Endothelial cell of umbilical vein (primary cell): ENCODE data around the gene PLCXD1. TPM values are rescaled to one million over a fixed set of nuclear protein-coding genes. Genes with fewer than 3 reads are reported as not detected.

ENCODE experiments used
- BruUV-seq: library from RNA; stranded (reverse); fragments of 400-500 nt; replicated peaks from 2 replicates; lab custom pipeline; 2021; lab: Mats Ljungman, UMichigan
- CTCF ChIA-PET: fragments of 300-600, 350-600 bp; sonication (Branson Sonifier 250); formaldehyde crosslinking; loops from one replicate; lab custom pipeline; 2021; ENCODE audit warnings: antibody characterized with exemption, inconsistent platforms; lab: Charles Lee
- POLR2A ChIA-PET: fragments of 300-600, 350-600 bp; sonication (Branson Sonifier 250); formaldehyde crosslinking; loops from one replicate; lab custom pipeline; 2021; ENCODE audit warnings: antibody characterized with exemption, inconsistent platforms; lab: Charles Lee
- DNase-seq: peaks from one replicate; pipeline ENCODE4 v3.0.0-alpha.2; 2011; ENCODE audit warnings: low read depth, low spot score
- FAIRE-seq: peaks from 2 replicates; lab custom pipeline; 2011; peaks lifted over from hg19 to GRCh38; lab: Jason Lieb, UNC
- H2AFZ ChIP-seq: 2 replicates; pipeline ENCODE4 v1.6.0; 2012; ENCODE audit warnings: low read depth, low read length, control low read depth, inconsistent platforms
- H3K27ac ChIP-seq: 2 replicates; pipeline ENCODE4 v1.5.1; 2011; ENCODE audit warnings: low read depth, mild to moderate bottlenecking, control low read depth, low read length, moderate library complexity; ENCODE audit not compliant: insufficient read depth
- H3K27me3 ChIP-seq, 2 experiments: 2 replicates each; pipeline versions ENCODE4 v1.6.0 to v1.6.1; 2011; ENCODE audit warnings: low read length in 2 of 2, mixed read lengths in 1 of 2; ENCODE audit not compliant: control insufficient read depth in 2 of 2, insufficient read depth in 2 of 2
- H3K36me3 ChIP-seq, 2 experiments: 2 replicates in 1 of 2; 3 replicates in 1 of 2; pipeline ENCODE4 v1.5.1; 2011; ENCODE audit warnings: low read length in 2 of 2, mild to moderate bottlenecking in 1 of 2, moderate library complexity in 1 of 2; ENCODE audit not compliant: control insufficient read depth in 2 of 2, insufficient read depth in 2 of 2; ENCODE audit errors: extremely low read depth in 1 of 2
- H3K4me1 ChIP-seq: 3 replicates; pipeline ENCODE4 v1.5.1; 2011; ENCODE audit warnings: mild to moderate bottlenecking, low read length; ENCODE audit not compliant: control insufficient read depth, insufficient read depth; ENCODE audit errors: extremely low read depth
- H3K4me2 ChIP-seq: 2 replicates; pipeline ENCODE4 v1.6.1; 2011; ENCODE audit warnings: low read length, control low read depth, mixed read lengths; ENCODE audit not compliant: insufficient read depth
- H3K4me3 ChIP-seq, 3 experiments: fragments of 200-600 bp in 1 of 3; sonication (generic), shearing (Covaris generic) in 1 of 3; replicated peaks in 1 of 3; 2 replicates each; pipeline ENCODE4 v1.5.1; 2011 to 2016; ENCODE audit warnings: control low read depth in 3 of 3, low read length in 3 of 3, mild to moderate bottlenecking in 2 of 3, inconsistent platforms in 1 of 3, low read depth in 1 of 3, moderate library complexity in 1 of 3; ENCODE audit not compliant: insufficient read depth in 1 of 3
- H3K79me2 ChIP-seq: 2 replicates; pipeline ENCODE4 v1.6.0; 2012; ENCODE audit warnings: low read length, inconsistent platforms; ENCODE audit not compliant: control insufficient read depth, insufficient read depth
- H3K9ac ChIP-seq: replicated peaks from 2 replicates; pipeline ENCODE3; 2011; ENCODE audit warnings: low read length, control low read depth; ENCODE audit not compliant: insufficient read depth; ENCODE audit errors: extremely low read depth
- H3K9me1 ChIP-seq: replicated peaks from 3 replicates; pipeline ENCODE4 v1.6.0; 2011; ENCODE audit warnings: mild to moderate bottlenecking, low read length; ENCODE audit not compliant: control insufficient read depth, insufficient read depth; ENCODE audit errors: extremely low read depth
- H3K9me3 ChIP-seq: replicated peaks from 2 replicates; pipeline ENCODE4 v1.5.1; 2012; ENCODE audit warnings: low read length, inconsistent platforms; ENCODE audit not compliant: control insufficient read depth, insufficient read depth
- H4K20me1 ChIP-seq: replicated peaks from 2 replicates; pipeline ENCODE3; 2011; ENCODE audit warnings: mild to moderate bottlenecking, low read length; ENCODE audit not compliant: control insufficient read depth, insufficient read depth; ENCODE audit errors: extremely low read depth
- EZH2 ChIP-seq: IDR thresholded peaks from 2 replicates; pipeline ENCODE4 v1.6.1; 2012; ENCODE audit warnings: borderline replicate concordance, low read depth, mild to moderate bottlenecking, moderate library complexity, low read length, inconsistent platforms; ENCODE audit not compliant: severe bottlenecking
- FOS ChIP-seq: IDR thresholded peaks from 2 replicates; pipeline ENCODE4 v1.6.1; 2011; ENCODE audit warnings: mild to moderate bottlenecking, low read length, moderate library complexity, borderline replicate concordance; ENCODE audit not compliant: insufficient read depth
- GATA2 ChIP-seq: IDR thresholded peaks from 2 replicates; pipeline ENCODE4 v1.7.0; 2011; ENCODE audit warnings: low read depth, mild to moderate bottlenecking, moderate library complexity, mixed read lengths, low read length; ENCODE audit not compliant: insufficient read length, insufficient read depth
- JUN ChIP-seq: IDR thresholded peaks from 2 replicates; pipeline ENCODE4 v1.6.1; 2011; ENCODE audit warnings: borderline replicate concordance, low read depth; ENCODE audit not compliant: insufficient read length, insufficient read depth
- MYC ChIP-seq: IDR thresholded peaks from one replicate; pipeline ENCODE4 v1.6.1; 2011; ENCODE audit warnings: mild to moderate bottlenecking, low read depth, low read length
- POLR2A ChIP-seq: IDR thresholded peaks from 2 replicates; pipeline ENCODE4 v1.6.1; 2012; ENCODE audit warnings: low read depth, mild to moderate bottlenecking, control low read depth, low read length
- POLR2AphosphoS5 ChIP-seq: IDR thresholded peaks from 2 replicates; pipeline ENCODE4 v1.6.1; 2012; ENCODE audit warnings: low read depth, mild to moderate bottlenecking, control low read depth, low read length, moderate library complexity; ENCODE audit not compliant: insufficient read depth
- dilution Hi-C: fragments of 300-500 bp; cut with MboI; formaldehyde crosslinking; loops from one replicate; pipeline ENCODE4 v1.15.0; 2019; ENCODE audit warnings: low sequenced_read_pairs; ENCODE audit not compliant: extremely low pct_ligation_motif_present
- intact Hi-C: fragments of 100-400 bp; cut with micrococcal nuclease; formaldehyde crosslinking; loops from one replicate; pipeline ENCODE4 v1.10.0; 2022
- polyA plus RNA-seq, 4 experiments: library from polyadenylated mRNA; depleted of rRNA in 3 of 4; stranded (reverse) in 3 of 4; unstranded in 1 of 4; fragments of >200 nt; gene quantifications; 2 replicates each; pipeline versions ENCODE4 v1.2.1 to v1.2.3, GENCODE V29; 2011 to 2012; ENCODE audit warnings: missing spikeins in 1 of 4
- total RNA-seq: library from RNA; stranded (reverse); gene quantifications from 2 replicates; pipeline ENCODE4 v1.2.3, GENCODE V29; 2021
- TF ChIP-seq, protein P1 (sequence below): IDR thresholded peaks from 2 replicates; pipeline ENCODE4 v1.6.1; 2011; ENCODE audit not compliant: insufficient read depth, insufficient read length
- TF ChIP-seq, protein P2 (sequence below), 2 donors: IDR thresholded peaks; 1 replicate in 1 of 2; 2 replicates in 1 of 2; pipeline ENCODE4 v1.5.1; 2011; ENCODE audit warnings: low read length in 2 of 2, mild to moderate bottlenecking in 2 of 2, moderate library complexity in 2 of 2, control low read depth in 1 of 2, inconsistent platforms in 1 of 2, low read depth in 1 of 2; ENCODE audit not compliant: insufficient read depth in 1 of 2; ENCODE audit errors: extremely low read depth in 1 of 2

The PLCXD1 gene
- total and polyA plus RNA-seq, 2 donors (not counting 3 experiments of a cell fraction or from before 2014, with no cell fraction given): 11.7 to 16.8 TPM

DNA sequence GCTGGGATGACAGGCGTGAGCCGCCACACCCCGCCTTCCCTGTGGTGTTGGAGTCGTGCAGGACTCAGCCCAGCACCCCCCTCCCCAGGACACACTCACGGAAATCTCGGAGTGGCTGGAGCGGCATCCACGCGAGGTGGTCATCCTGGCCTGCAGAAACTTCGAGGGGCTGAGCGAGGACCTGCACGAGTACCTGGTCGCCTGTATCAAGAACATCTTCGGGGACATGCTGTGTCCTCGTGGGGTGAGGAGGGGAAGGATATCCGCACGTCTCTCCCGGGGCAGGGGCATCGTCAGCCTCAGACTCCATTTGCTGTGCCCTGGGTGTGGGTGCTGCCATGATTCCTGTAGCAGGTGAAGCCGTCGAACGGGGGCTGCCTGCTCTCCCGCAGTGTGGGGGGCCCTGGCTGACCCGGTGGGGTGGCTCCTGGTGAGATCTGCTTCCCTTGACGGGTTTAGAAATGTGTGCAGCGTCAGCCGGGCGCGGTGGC is 10.3 kb downstream of the PLCXD1 start:
- H3K4me3 ChIP-seq: no peak overlapping the region
- no peaks in the 10 kb centered on the region for H3K79me2 ChIP-seq
- H3K36me3 ChIP-seq: peaks cover 0 to 3% of the 10 kb centered on the region in 2 experiments
- CTCF ChIA-PET: no interaction called here
- H3K9me1 ChIP-seq: no peaks in the 10 kb centered on the region
- no peak for DNase-seq
- intact Hi-C loops (no loop called here), dilution Hi-C loops (no loop called here)
- no peaks in the 10 kb centered on the region for H4K20me1 ChIP-seq
- H3K27me3 ChIP-seq: no peaks in the 10 kb centered on the region
- no peaks in the 10 kb centered on the region for H3K9me3 ChIP-seq
- BruUV-seq: no TSS peak
- FAIRE-seq: no peak
- no peak overlapping the region for H3K27ac ChIP-seq
- no peak overlapping the region for H3K4me2 ChIP-seq
- no peak overlapping the region for H3K9ac ChIP-seq
- no peak for TF ChIP-seq FOS
- TF ChIP-seq POLR2AphosphoS5: no peak
- TF ChIP-seq, protein P1, sequence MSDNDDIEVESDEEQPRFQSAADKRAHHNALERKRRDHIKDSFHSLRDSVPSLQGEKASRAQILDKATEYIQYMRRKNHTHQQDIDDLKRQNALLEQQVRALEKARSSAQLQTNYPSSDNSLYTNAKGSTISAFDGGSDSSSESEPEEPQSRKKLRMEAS: no peak
- TF ChIP-seq, protein P2, sequence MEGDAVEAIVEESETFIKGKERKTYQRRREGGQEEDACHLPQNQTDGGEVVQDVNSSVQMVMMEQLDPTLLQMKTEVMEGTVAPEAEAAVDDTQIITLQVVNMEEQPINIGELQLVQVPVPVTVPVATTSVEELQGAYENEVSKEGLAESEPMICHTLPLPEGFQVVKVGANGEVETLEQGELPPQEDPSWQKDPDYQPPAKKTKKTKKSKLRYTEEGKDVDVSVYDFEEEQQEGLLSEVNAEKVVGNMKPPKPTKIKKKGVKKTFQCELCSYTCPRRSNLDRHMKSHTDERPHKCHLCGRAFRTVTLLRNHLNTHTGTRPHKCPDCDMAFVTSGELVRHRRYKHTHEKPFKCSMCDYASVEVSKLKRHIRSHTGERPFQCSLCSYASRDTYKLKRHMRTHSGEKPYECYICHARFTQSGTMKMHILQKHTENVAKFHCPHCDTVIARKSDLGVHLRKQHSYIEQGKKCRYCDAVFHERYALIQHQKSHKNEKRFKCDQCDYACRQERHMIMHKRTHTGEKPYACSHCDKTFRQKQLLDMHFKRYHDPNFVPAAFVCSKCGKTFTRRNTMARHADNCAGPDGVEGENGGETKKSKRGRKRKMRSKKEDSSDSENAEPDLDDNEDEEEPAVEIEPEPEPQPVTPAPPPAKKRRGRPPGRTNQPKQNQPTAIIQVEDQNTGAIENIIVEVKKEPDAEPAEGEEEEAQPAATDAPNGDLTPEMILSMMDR (IDR thresholded peaks at IDR 0.05; ENCODE audit: extremely low read depth in 1 of 2, insufficient read depth in 1 of 2, low read depth in 1 of 2, low read length in 2 of 2): no peak
- no peak for TF ChIP-seq EZH2
- no peak for TF ChIP-seq GATA2
- TF ChIP-seq POLR2A: no peak
- TF ChIP-seq MYC: no peak
- no peak for TF ChIP-seq JUN
- no peak overlapping the region for H2AFZ ChIP-seq
- H3K4me1 ChIP-seq: no peaks in the 10 kb centered on the region
- POLR2A ChIA-PET: no interaction called here
